CD4-positive, CD25-positive, alpha-beta regulatory T cell (primary cell): ENCODE measurements around the gene DYRK1A. TPM values are rescaled to one million over a fixed set of nuclear protein-coding genes. Genes with fewer than 3 reads are reported as not detected.

Experiments
- ATAC-seq, 2 donors: fragments of 150-1000 bp; cut with Tn5 transposase; one replicate each; pipeline ENCODE4 v1.10.0; 2021; ENCODE audit warnings: low read depth in 2 of 2, moderate number of reproducible peaks in 2 of 2, moderate library complexity in 1 of 2
- DNase-seq, 3 donors: peaks; one replicate each; pipeline versions ENCODE4 v3.0.0 to v3.0.0-alpha.2; 2012 to 2022; ENCODE audit warnings: mixed read lengths in 1 of 3
- H3K27ac ChIP-seq: one replicate; pipeline ENCODE4 v1.7.0; 2013; ENCODE audit warnings: mild to moderate bottlenecking, low read length; ENCODE audit not compliant: insufficient read depth, poor library complexity, severe bottlenecking
- H3K27me3 ChIP-seq: one replicate; pipeline ENCODE4 v1.7.0; 2013; ENCODE audit warnings: low read length; ENCODE audit not compliant: control insufficient read depth, insufficient read depth
- H3K36me3 ChIP-seq: one replicate; pipeline ENCODE4 v1.7.0; 2013; ENCODE audit warnings: mild to moderate bottlenecking, low read length, moderate library complexity; ENCODE audit not compliant: control insufficient read depth, insufficient read depth
- H3K4me1 ChIP-seq: 2 replicates; pipeline ENCODE4 v1.7.0; 2013; ENCODE audit warnings: mild to moderate bottlenecking, low read length; ENCODE audit not compliant: insufficient read depth, control insufficient read depth, poor library complexity, severe bottlenecking
- H3K4me3 ChIP-seq: one replicate; pipeline ENCODE4 v1.7.0; 2013; ENCODE audit warnings: low read depth, mild to moderate bottlenecking, low read length, moderate library complexity
- H3K9me3 ChIP-seq, 2 experiments: 1 replicate in 1 of 2; 2 replicates in 1 of 2; pipeline ENCODE4 v1.7.0; 2013; ENCODE audit warnings: low read length in 2 of 2, mild to moderate bottlenecking in 1 of 2, moderate library complexity in 1 of 2; ENCODE audit not compliant: control insufficient read depth in 2 of 2
- H3K27ac Mint-ChIP-seq, 3 donors: one replicate each; pipeline ENCODE4 v1.8.0; 2020 to 2022; ENCODE audit warnings: mild to moderate bottlenecking in 3 of 3, mixed read lengths in 3 of 3, moderate library complexity in 2 of 3
- H3K27me3 Mint-ChIP-seq: one replicate; pipeline ENCODE4 v1.8.0; 2022; ENCODE audit warnings: mild to moderate bottlenecking, mixed read lengths
- H3K36me3 Mint-ChIP-seq: one replicate; pipeline ENCODE4 v1.8.0; 2020; ENCODE audit warnings: mixed read lengths
- H3K4me1 Mint-ChIP-seq, 4 donors: one replicate each; pipeline ENCODE4 v1.8.0; 2020 to 2022; ENCODE audit warnings: mixed read lengths in 4 of 4, mild to moderate bottlenecking in 1 of 4
- H3K4me3 Mint-ChIP-seq, 4 donors: one replicate each; pipeline ENCODE4 v1.8.0; 2020 to 2022; ENCODE audit warnings: mild to moderate bottlenecking in 4 of 4, mixed read lengths in 4 of 4, moderate library complexity in 3 of 4
- H3K9me3 Mint-ChIP-seq, 7 donors: one replicate each; pipeline ENCODE4 v1.8.0; 2020 to 2022; ENCODE audit warnings: mixed read lengths in 7 of 7, mild to moderate bottlenecking in 3 of 7, moderate library complexity in 2 of 7
- polyA plus RNA-seq, 4 donors: library from polyadenylated mRNA; unstranded; fragments of 300-500 nt; fragmentation: Illumina TruSeq; gene quantifications; one replicate each; pipeline ENCODE4 v1.2.3, GENCODE V29; 2021
- total RNA-seq: library from RNA; stranded (reverse); gene quantifications from one replicate; pipeline ENCODE4 v1.2.3, GENCODE V29; 2022

Gene DYRK1A
- total and polyA plus RNA-seq, 5 donors from 2014 or later: 2.6 to 143 (median 6.1) TPM

DNA sequence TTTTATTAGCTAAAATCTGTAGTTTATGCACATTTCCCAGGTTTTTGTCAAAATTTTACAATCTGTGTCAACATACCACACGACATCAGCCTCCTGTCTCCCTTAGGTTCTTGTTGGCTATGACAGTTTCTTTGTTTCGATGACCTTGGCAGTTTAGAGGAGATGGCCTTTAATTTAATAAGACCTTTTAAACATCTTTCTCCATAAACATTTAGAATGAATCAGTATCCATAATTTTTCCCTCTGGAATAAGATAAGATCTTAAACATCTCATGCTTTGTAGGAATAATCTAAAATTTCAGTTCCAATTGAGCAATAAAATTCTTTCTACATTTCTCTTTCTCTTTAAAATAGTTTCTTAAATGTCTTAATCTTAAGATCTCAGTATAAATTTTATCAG, 28.7 kb upstream of the DYRK1A start:
- Mint-ChIP-seq H3K4me3 (no peak overlapping the region), H3K27me3 (peaks cover 25% of the 10 kb centered on the region), H3K9me3 (peaks cover 0 to 4% (median 2%) of the 10 kb centered on the region in 7 donors), H3K27ac (no peak overlapping the region), H3K36me3 (no peaks in the 10 kb centered on the region), H3K4me1 (peaks cover 0 to 2% (median 0%) of the 10 kb centered on the region in 4 donors)
- no peaks in the 10 kb centered on the region for H3K36me3 ChIP-seq
- no peaks in the 10 kb centered on the region for H3K4me1 ChIP-seq
- no peaks in the 10 kb centered on the region for H3K27me3 ChIP-seq
- no peaks in the 10 kb centered on the region for H3K9me3 ChIP-seq
- no peak overlapping the region for H3K27ac ChIP-seq
- H3K4me3 ChIP-seq: no peak overlapping the region
- ATAC-seq (no peak), DNase-seq (no peak)

DNA sequence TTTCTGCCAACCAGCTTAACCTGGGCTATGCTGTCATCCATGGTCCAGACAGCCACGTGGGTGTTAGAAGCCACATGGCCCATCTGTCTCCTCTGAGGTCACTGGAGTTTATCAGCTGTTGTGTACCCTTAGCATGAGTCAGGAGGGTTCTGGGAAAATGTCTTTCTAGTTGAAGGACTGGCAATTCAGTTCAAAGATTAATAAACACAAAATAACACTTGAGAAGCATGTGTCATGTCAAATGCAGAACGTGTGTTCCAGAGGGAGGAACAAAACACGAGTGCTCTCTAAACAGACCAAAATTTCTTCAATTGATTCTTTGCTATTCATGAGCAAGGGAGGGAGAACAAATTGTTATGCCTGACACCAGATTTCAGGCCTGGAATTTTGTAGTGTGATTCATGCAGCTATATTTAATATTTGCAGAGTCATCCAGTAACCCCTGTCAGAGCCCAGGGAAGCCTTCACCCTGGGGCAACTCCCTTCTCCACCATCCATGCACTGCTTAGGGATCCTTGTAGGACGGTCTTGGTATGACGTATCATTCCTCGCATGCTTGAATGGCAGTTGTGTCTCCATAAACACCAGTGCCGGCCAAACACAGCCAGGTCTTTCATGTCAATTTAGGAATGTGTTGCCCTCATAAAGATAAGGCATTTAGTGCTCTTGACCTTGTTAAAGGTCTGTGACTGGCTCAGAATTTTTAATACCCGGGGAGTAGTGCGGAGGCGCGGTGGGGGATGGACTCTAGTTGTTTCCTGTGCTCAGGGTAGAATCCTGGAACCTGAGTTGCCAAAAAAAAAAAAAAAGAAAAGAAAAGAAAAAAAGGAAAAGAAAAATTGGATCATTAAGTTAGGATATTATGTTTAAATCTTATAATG, 27.7 kb upstream of the DYRK1A start:
- Mint-ChIP-seq H3K27me3 (peaks cover 22% of the 10 kb centered on the region), H3K27ac (no peak overlapping the region), H3K36me3 (no peaks in the 10 kb centered on the region), H3K9me3 (peaks cover 0 to 4% (median 2%) of the 10 kb centered on the region in 7 donors), H3K4me1 (peaks cover 0 to 2% (median 0%) of the 10 kb centered on the region in 4 donors), H3K4me3 (no peak overlapping the region)
- H3K27me3 ChIP-seq: no peaks in the 10 kb centered on the region
- no peaks in the 10 kb centered on the region for H3K36me3 ChIP-seq
- no peak for ATAC-seq
- H3K4me1 ChIP-seq: no peaks in the 10 kb centered on the region
- no peak overlapping the region for H3K4me3 ChIP-seq
- DNase-seq: no peak
- no peak overlapping the region for H3K27ac ChIP-seq
- H3K9me3 ChIP-seq: no peaks in the 10 kb centered on the region

DNA sequence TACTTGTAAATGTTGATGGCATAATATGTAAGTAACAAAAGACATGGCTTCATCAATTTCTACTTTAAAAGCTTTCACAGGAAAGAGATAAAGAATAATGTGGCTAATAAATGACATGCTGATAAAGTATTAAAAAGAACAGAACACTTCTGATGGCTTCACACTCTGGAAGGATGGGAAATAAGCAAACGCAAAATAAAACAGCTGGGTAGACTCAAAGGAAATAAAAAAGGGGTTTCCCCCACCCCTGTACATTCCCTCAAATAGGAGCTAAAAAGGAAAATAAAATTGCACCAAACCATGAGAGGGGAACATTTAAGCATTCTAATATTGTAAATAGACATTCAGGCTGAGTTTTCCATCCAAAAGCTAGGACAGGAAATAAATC, 27.0 kb upstream of the DYRK1A start:
- Histone ChIP-seq H3K4me1 (no peaks in the 10 kb centered on the region), H3K36me3 (no peaks in the 10 kb centered on the region), H3K9me3 (no peaks in the 10 kb centered on the region), H3K27me3 (no peaks in the 10 kb centered on the region), H3K27ac (no peak overlapping the region), H3K4me3 (no peak overlapping the region)
- Mint-ChIP-seq H3K4me1 (peaks cover 0 to under 1% (median 0%) of the 10 kb centered on the region in 4 donors), H3K27ac (no peak overlapping the region), H3K27me3 (peaks cover 23% of the 10 kb centered on the region), H3K4me3 (no peak overlapping the region), H3K36me3 (no peaks in the 10 kb centered on the region), H3K9me3 (peaks cover 0 to 4% (median 2%) of the 10 kb centered on the region in 7 donors)
- no peak for ATAC-seq
- no peak for DNase-seq

DNA sequence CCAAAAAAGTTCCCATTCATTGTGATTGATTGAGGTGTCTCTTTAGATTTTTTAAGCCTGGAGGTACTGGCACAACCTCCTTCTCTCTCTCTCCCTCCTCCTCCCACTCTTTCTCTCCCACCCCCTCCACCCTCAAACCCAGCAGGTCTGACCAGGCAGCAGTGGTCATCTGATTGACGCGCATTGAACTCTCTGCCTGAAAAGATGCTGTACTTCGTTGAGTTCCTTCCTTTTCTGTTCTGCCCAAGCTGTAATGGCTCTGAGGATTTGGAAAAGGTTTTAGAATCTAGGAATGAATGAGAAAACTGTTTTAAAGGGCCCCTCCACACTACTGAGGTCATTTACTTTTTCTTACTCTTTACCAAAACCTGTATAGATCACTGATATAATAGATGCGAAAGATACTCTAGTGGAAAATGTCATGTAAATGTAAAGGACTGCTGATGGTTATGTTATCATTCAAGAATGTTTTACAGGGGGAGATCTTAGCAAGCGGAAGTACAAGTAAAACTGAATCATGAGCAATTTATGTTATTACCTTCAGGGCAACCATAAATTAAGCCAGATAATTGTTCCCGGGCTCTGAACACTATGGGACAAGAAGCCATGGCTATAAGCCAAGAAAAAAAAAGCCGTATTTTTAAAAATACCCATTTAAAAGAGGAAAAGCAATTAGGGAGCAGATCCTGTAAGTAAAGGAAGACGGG, 25.2 kb upstream of the DYRK1A start:
- H3K4me3 ChIP-seq: no peak overlapping the region
- Mint-ChIP-seq H3K9me3 (peaks cover 0 to 5% (median 2%) of the 10 kb centered on the region in 7 donors), H3K27me3 (peaks cover 18% of the 10 kb centered on the region), H3K27ac (no peak overlapping the region), H3K36me3 (no peaks in the 10 kb centered on the region), H3K4me3 (no peak overlapping the region), H3K4me1 (no peaks in the 10 kb centered on the region)
- H3K27me3 ChIP-seq: no peaks in the 10 kb centered on the region
- H3K4me1 ChIP-seq: no peaks in the 10 kb centered on the region
- ATAC-seq: no peak
- H3K27ac ChIP-seq: no peak overlapping the region
- H3K9me3 ChIP-seq: no peaks in the 10 kb centered on the region
- H3K36me3 ChIP-seq: no peaks in the 10 kb centered on the region
- DNase-seq: no peak

DNA sequence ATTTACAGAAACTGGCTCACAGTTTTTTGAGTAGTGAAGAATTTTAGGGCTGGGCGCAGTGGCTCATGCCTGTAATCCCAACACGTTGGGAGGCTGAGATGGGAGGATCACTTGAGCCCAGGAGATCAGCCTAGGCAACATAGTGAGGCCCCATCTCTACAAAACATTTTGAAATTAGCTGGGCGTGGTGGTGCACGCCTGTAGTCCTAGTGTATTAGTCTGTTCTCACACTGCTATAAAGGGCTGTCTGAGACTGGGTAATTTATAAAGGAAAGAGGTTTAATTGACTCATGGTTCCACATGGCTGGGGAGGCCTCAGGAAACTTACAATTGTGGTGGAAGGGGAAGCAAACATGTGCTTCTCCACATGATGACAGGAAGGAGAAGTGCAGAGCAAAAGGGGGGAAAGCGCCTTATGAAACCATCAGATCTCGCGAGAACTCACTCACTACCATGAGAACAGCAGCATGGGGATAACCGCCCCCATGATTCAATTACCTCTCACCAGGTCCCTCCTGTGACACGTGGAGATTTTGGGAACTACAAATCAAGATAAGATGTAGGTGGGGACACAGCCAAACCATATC, 24.4 kb upstream of the DYRK1A start:
- H3K4me1 ChIP-seq: no peaks in the 10 kb centered on the region
- no peak for ATAC-seq
- H3K27ac ChIP-seq: no peak overlapping the region
- peaks cover 2% of the 10 kb centered on the region for H3K27me3 ChIP-seq
- no peak overlapping the region for H3K4me3 ChIP-seq
- no peak overlapping the region for H3K27ac Mint-ChIP-seq
- DNase-seq: no peak
- peaks cover 0 to 5% (median 2%) of the 10 kb centered on the region in 7 donors for H3K9me3 Mint-ChIP-seq
- peaks cover 15% of the 10 kb centered on the region for H3K27me3 Mint-ChIP-seq
- H3K36me3 Mint-ChIP-seq: no peaks in the 10 kb centered on the region
- H3K4me1 Mint-ChIP-seq: no peaks in the 10 kb centered on the region
- H3K36me3 ChIP-seq: no peaks in the 10 kb centered on the region
- H3K9me3 ChIP-seq: no peaks in the 10 kb centered on the region
- H3K4me3 Mint-ChIP-seq: no peak overlapping the region

DNA sequence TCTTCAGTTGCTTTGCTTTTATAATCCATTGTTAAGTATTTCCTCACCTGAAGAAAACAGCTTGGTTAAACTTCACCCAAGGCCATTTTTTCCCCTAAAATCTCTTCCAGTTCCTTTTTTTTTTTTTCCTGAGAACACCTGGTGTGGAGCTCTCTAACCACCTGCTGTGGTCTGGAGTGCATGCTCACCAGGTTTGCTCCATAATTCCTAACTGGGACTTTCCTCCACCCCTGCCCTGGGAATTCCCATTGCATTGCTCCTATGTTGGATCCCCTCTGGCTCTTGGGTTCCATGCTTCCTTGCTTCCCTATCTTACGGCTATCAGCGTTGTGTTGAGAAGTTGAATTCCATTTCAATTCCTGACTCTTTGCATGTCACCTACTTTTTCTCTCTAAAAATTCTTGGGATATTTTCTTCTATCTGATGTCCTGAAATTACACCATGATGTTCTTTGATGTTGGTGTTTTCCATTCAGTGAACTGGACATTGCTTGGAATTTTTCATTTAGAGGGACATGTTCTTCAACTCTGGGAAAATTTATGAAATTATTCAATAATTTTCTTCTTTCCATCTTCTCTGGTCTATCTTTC, 19.6 kb upstream of the DYRK1A start:
- Mint-ChIP-seq H3K36me3 (no peaks in the 10 kb centered on the region), H3K27ac (no peak overlapping the region)
- no peak for ATAC-seq

DNA sequence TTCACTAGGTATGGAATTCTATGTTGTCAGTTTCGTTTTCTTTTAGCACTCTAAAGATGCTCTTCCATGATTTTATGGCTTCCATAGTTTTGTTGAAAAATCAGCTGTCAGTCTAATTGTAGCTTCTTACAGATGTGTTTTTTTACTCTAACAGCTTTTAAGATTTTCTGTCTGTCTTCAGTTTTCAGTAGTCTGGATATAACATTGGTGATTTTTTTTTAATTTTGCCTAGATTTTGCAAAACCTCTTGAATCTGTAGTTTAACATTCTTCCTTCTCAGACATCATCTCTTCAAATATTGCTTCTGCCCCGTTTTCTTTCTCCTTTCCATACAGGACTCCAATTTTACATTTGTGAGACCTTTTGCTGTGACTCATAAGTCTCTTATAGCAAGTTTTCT, 17.9 kb upstream of the DYRK1A start:
- H3K27me3 Mint-ChIP-seq: peaks cover 28% of the 10 kb centered on the region
- H3K36me3 Mint-ChIP-seq: no peaks in the 10 kb centered on the region
- Histone ChIP-seq H3K9me3 (peaks cover 25 to 31% of the 10 kb centered on the region in 2 experiments), H3K27me3 (peaks cover 11% of the 10 kb centered on the region), H3K36me3 (no peaks in the 10 kb centered on the region), H3K4me1 (no peaks in the 10 kb centered on the region), H3K27ac (no peak overlapping the region), H3K4me3 (no peak overlapping the region)
- H3K9me3 Mint-ChIP-seq: peaks cover 0 to 26% (median 15%) of the 10 kb centered on the region in 7 donors
- no peak overlapping the region for H3K4me3 Mint-ChIP-seq
- H3K4me1 Mint-ChIP-seq: no peaks in the 10 kb centered on the region
- no peak for ATAC-seq
- no peak overlapping the region for H3K27ac Mint-ChIP-seq
- no peak for DNase-seq

More for the DNA sequence above, 19.6 kb upstream of the DYRK1A start:
- Histone ChIP-seq H3K9me3 (peaks cover 25 to 31% of the 10 kb centered on the region in 2 experiments), H3K4me1 (no peaks in the 10 kb centered on the region), H3K4me3 (no peak overlapping the region), H3K27ac (no peak overlapping the region), H3K27me3 (peaks cover 4% of the 10 kb centered on the region), H3K36me3 (no peaks in the 10 kb centered on the region)
- Mint-ChIP-seq H3K9me3 (peaks cover 0 to 30% (median 15%) of the 10 kb centered on the region in 7 donors), H3K4me3 (no peak overlapping the region), H3K27me3 (peaks cover 22% of the 10 kb centered on the region), H3K4me1 (no peaks in the 10 kb centered on the region)
- DNase-seq: no peak
